Measurements from ENCODE around the gene SHROOM2.

Gene SHROOM2

GRCh38 chrX:9952300-9952699 is 166.1 kb downstream of the SHROOM2 start:
- DNase-seq, result no peak

- DNase-seq, result no peak
Measured at GRCh38 chrX:9953396-9953795, 167.2 kb downstream of the SHROOM2 start.

- no peak for DNase-seq
Measured at GRCh38 chrX:9955506-9955905, 169.3 kb downstream of the SHROOM2 start.

- no peak for DNase-seq
Measured at GRCh38 chrX:9957743-9958142, 171.5 kb downstream of the SHROOM2 start.

- no peak for DNase-seq
Measured at GRCh38 chrX:9958183-9958582, 172.0 kb downstream of the SHROOM2 start.

- no peak for DNase-seq
Measured at GRCh38 chrX:9961750-9962149, 175.5 kb downstream of the SHROOM2 start.

- DNase-seq, result no peak
Measured at GRCh38 chrX:9966775-9967408, 180.7 kb downstream of the SHROOM2 start, which contains the start of gene CLDN34. CLDN34 (plus strand) TSS chrX:9967358; CDS start chrX:9967358, 0 bp downstream.

GRCh38 chrX:9977635-9978034 is 191.4 kb downstream of the SHROOM2 start:
- no peak for DNase-seq

- no peak for DNase-seq
Measured at GRCh38 chrX:9980401-9980800, 194.2 kb downstream of the SHROOM2 start.

GRCh38 chrX:9980927-9981326 is 194.7 kb downstream of the SHROOM2 start:
- no peak for DNase-seq

- no peak for DNase-seq
Measured at GRCh38 chrX:9983441-9983840, 197.2 kb downstream of the SHROOM2 start.

- DNase-seq, result no peak
Measured at GRCh38 chrX:9983846-9984245, 197.6 kb downstream of the SHROOM2 start.

GRCh38 chrX:9988762-9989161 is 202.5 kb downstream of the SHROOM2 start:
- no peak for DNase-seq

- DNase-seq, result no peak
Measured at GRCh38 chrX:9992061-9992460, 205.8 kb downstream of the SHROOM2 start.

GRCh38 chrX:9992724-9993123 is 206.5 kb downstream of the SHROOM2 start:
- no peak for DNase-seq

GRCh38 chrX:9995855-9996339 is 209.7 kb downstream of the SHROOM2 start:
- DNase-seq, result peak; percentile 75

GRCh38 chrX:9997041-9997440 is 210.8 kb downstream of the SHROOM2 start:
- DNase-seq, result no peak

GRCh38 chrX:9997524-9997923 is 211.3 kb downstream of the SHROOM2 start:
- DNase-seq, result no peak

Measured in right hindlimb (tissue), 1 donor.